Measurements from ENCODE around the gene PRR27.

Gene PRR27

GRCh38 chr4:70153937-70154336 lies at the start of gene PRR27:
Gene PRR27 (plus strand): TSS chr4:70154237. CDS start chr4:70154376, 139 bp downstream.
- DNase-seq = no peak

- no peak for DNase-seq
Observed at GRCh38 chr4:70110917-70111316, 43.1 kb upstream of the PRR27 start.

- no peak for DNase-seq
Observed at GRCh38 chr4:70113656-70114055, 40.4 kb upstream of the PRR27 start.

- DNase-seq = no peak
Observed at GRCh38 chr4:70114096-70114495, 39.9 kb upstream of the PRR27 start.

GRCh38 chr4:70120323-70120722 lies 33.7 kb upstream of the PRR27 start:
- no peak for DNase-seq

- DNase-seq = no peak
Observed at GRCh38 chr4:70133473-70133872, 20.6 kb upstream of the PRR27 start.

GRCh38 chr4:70138751-70139150 lies 15.3 kb upstream of the PRR27 start:
- DNase-seq = no peak

- no peak for DNase-seq
Observed at GRCh38 chr4:70151271-70151670, 2.8 kb upstream of the PRR27 start.

GRCh38 chr4:70152088-70152487 lies 1.9 kb upstream of the PRR27 start:
- DNase-seq = no peak

- no peak for DNase-seq
Observed at GRCh38 chr4:70158576-70158975, 4.5 kb downstream of the PRR27 start.

GRCh38 chr4:70177090-70177489 lies 23.1 kb downstream of the PRR27 start:
- DNase-seq = no peak

GRCh38 chr4:70178075-70178660 lies 24.1 kb downstream of the PRR27 start:
- DNase-seq = no peak

- no peak for DNase-seq
Observed at GRCh38 chr4:70179811-70180210, 25.8 kb downstream of the PRR27 start.

- no peak for DNase-seq
Observed at GRCh38 chr4:70181864-70182263, 27.8 kb downstream of the PRR27 start.

- no peak for DNase-seq
Observed at GRCh38 chr4:70182517-70183167, 28.6 kb downstream of the PRR27 start.

GRCh38 chr4:70183168-70183939 lies 29.3 kb downstream of the PRR27 start:
- DNase-seq = peak; percentile 20

- DNase-seq = no peak
Observed at GRCh38 chr4:70183940-70184246, 29.9 kb downstream of the PRR27 start.

GRCh38 chr4:70187216-70187615 lies 33.2 kb downstream of the PRR27 start:
- DNase-seq = no peak

- DNase-seq = no peak
Observed at GRCh38 chr4:70190579-70190978, 36.5 kb downstream of the PRR27 start.

GRCh38 chr4:70191647-70192046 lies 37.6 kb downstream of the PRR27 start:
- DNase-seq = no peak

- no peak for DNase-seq
Observed at GRCh38 chr4:70192895-70193294, 38.9 kb downstream of the PRR27 start.

GRCh38 chr4:70195425-70195824 lies 41.4 kb downstream of the PRR27 start, which contains the start of gene ODAM:
Gene ODAM (plus strand): TSS chr4:70195725. CDS start chr4:70196544, 819 bp downstream.
- DNase-seq = no peak

- DNase-seq = no peak
Observed at GRCh38 chr4:70196857-70197256, 42.8 kb downstream of the PRR27 start.

- no peak for DNase-seq
Observed at GRCh38 chr4:70197842-70198241, 43.8 kb downstream of the PRR27 start.

Measured in NCI-H1436 (cell line).